GM12864 (cell line): ENCODE measurements around the gene MYO16.

ENCODE experiments used
- DNase-seq: peaks from one replicate; pipeline ENCODE4 v3.0.0-alpha.2; 2011; ENCODE audit warnings: low read depth
- H3K4me3 ChIP-seq: 2 replicates; pipeline ENCODE4 v1.5.1; 2011; ENCODE audit warnings: mild to moderate bottlenecking, low read depth, low read length, control low read depth
- TF ChIP-seq, protein P1 (sequence below): IDR thresholded peaks from 2 replicates; pipeline ENCODE4 v1.5.1; 2011; ENCODE audit warnings: low read depth, mild to moderate bottlenecking, moderate library complexity, low read length, control low read depth, inconsistent platforms; ENCODE audit errors: missing control alignments

The MYO16 gene

DNA sequence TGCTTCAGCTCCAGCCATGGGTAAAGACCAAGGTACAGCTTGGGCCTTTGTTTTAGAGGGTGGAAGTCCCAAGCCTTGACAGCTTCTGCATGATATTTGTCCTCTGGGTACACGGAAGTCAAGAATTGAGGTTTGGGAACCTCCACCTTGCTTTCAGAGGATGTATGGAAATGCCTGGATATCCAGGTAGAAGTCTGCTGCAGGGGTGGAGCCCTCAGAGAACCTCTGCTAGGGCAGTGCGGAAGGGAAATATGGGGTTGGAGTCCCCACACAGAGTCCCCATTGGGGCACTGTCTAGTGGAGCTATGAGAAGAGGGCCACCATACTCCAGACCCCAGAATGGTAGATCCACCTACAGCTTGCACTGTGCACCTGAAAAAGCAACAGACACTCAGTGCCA lies 23.0 kb upstream of the MYO16 start:
- no peak for DNase-seq
- no peak overlapping the region for H3K4me3 ChIP-seq
- TF ChIP-seq, protein P1, sequence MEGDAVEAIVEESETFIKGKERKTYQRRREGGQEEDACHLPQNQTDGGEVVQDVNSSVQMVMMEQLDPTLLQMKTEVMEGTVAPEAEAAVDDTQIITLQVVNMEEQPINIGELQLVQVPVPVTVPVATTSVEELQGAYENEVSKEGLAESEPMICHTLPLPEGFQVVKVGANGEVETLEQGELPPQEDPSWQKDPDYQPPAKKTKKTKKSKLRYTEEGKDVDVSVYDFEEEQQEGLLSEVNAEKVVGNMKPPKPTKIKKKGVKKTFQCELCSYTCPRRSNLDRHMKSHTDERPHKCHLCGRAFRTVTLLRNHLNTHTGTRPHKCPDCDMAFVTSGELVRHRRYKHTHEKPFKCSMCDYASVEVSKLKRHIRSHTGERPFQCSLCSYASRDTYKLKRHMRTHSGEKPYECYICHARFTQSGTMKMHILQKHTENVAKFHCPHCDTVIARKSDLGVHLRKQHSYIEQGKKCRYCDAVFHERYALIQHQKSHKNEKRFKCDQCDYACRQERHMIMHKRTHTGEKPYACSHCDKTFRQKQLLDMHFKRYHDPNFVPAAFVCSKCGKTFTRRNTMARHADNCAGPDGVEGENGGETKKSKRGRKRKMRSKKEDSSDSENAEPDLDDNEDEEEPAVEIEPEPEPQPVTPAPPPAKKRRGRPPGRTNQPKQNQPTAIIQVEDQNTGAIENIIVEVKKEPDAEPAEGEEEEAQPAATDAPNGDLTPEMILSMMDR, result no peak

GRCh38 chr13:108609353-108609752 lies 20.1 kb upstream of the MYO16 start:
- no peak for DNase-seq
- TF ChIP-seq, protein P1, result peak; percentile 36
- H3K4me3 ChIP-seq, result no peak overlapping the region

GRCh38 chr13:108610507-108610906 lies 18.9 kb upstream of the MYO16 start:
- no peak overlapping the region for H3K4me3 ChIP-seq
- DNase-seq, result no peak
- TF ChIP-seq, protein P1, result no peak

DNA sequence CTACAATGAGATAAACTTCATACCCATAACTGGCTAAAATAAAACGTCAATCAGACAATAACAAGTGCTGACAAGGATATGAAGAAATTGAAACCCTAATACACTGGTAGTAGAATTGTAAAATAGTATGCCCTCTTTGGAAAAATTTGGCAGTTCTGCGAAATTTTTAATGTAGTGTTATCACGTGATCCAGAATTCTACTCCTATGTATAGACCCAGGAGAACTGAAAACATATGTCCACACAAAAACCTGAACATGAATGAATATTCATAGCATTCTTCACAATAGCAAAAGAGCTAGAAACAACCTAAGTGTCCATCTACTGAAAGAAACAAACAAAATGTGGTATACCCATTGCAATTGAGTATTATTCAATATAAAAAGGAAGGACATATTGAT lies 14.2 kb upstream of the MYO16 start:
- TF ChIP-seq, protein P1, result no peak
- no peak for DNase-seq
- no peak overlapping the region for H3K4me3 ChIP-seq

- H3K4me3 ChIP-seq, result no peak overlapping the region
- TF ChIP-seq, protein P1, result no peak
- DNase-seq, result no peak
These were observed 11.2 kb upstream of the MYO16 start for GRCh38 chr13:108618233-108618632.

DNA sequence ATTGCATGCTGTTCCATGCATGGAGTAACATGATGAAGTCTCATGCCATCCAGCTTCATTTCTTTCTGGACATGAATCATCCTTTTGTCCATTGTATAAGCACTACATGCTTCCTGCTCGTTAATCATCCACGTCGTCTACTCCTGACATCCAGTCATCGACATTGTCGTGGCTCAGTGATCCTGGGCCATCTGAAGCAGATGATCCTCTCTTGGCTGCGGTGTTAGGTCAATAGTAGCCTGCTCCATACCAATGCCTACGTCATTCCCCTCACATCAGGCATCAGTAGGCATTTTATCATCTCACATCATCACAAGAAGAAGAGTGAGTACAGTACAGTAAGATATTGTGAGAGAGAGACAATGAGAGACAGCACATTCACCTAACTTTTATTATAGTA lies 7.9 kb upstream of the MYO16 start:
- TF ChIP-seq, protein P1, result no peak
- no peak overlapping the region for H3K4me3 ChIP-seq
- DNase-seq, result no peak

DNA sequence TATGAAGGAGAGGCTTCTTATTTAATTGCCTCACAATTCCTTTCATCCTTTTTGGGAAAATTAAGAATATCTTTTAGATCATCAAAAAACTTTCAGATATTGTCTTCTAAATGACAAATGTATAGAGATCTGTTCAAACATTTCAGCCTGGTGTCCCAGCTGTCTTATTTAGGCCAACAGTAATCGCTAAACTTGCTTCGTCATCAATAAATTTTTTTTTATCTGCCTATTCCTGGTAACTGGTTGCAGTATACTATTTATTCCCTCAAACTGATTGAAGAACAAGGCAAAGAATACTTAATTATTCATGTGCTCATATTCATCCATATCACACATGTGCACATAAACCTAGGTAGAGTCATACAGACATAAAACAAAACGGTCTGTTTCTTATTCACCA lies 5.3 kb upstream of the MYO16 start:
- TF ChIP-seq, protein P1, result no peak
- H3K4me3 ChIP-seq, result no peak overlapping the region
- DNase-seq, result no peak
